ENCODE data around the gene FRMPD2.

DNA sequence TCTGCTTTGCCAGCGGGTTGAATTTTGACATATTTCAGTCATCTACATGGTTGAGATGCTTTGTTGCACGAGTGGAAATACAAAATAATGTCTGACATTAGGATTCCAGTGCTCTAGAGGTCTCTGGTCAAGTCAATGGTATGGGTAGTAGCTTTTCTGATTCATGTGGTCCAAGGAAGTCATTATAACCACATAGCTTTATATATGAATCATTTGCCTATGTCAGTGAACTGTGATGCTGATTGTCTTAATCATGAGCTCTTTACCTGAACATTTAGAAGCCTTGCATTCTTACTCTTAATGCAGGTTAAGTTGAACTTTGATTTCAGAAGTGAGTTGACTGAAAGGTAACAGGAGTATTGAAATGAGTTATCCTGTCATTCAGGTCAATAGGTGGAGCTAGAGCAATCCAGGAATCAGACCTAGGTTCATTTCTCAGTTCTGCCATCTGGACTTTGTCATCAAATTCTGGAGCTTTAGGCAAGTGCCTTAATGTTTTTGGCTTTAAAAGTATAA lies 35.3 kb upstream of the FRMPD2 start:
- no peak for TF ChIP-seq EZH2phosphoT487 (IDR thresholded peaks at IDR 0.05; ENCODE audit: borderline replicate concordance, low read depth)
- no peak for TF ChIP-seq ELF1 (IDR thresholded peaks at IDR 0.05)
- TF ChIP-seq POLR2AphosphoS5 (IDR thresholded peaks at IDR 0.05; ENCODE audit: low read depth, low read length): no peak
- no peak for TF ChIP-seq TAF1 (IDR thresholded peaks at IDR 0.05; ENCODE audit: borderline replicate concordance, low read depth, low read length)
